ENCODE results near the gene NUP37.

- peak; percentile 60 to 93; a peak in 3 of 4 replicates for TF ChIP-seq EP300 (IDR thresholded peaks at IDR 0.05; ENCODE audit: low read depth in 2 of 2, low read length in 2 of 2)
- TF ChIP-seq EP300 (CRISPR knock-in tag; IDR thresholded peaks at IDR 0.05; ENCODE audit: borderline replicate concordance): peak; percentile 89
- TF ChIP-seq REST (IDR thresholded peaks at IDR 0.05; ENCODE audit: borderline replicate concordance in 1 of 2, low read depth in 1 of 2, low read length in 2 of 2): peak in 1 of 2 experiments; percentile 46; a peak in 1 of 4 replicates
- TF ChIP-seq POLR2AphosphoS5 (IDR thresholded peaks at IDR 0.05; ENCODE audit: low read depth, low read length): no peak
- TF ChIP-seq SP4 (CRISPR knock-in tag; IDR thresholded peaks at IDR 0.05): no peak
- no peak for TF ChIP-seq PRPF4 (IDR thresholded peaks at IDR 0.05; ENCODE audit: low read depth, low read length, poor library complexity, severe bottlenecking)
- no peak for TF ChIP-seq ZNF138 (CRISPR knock-in tag; IDR thresholded peaks at IDR 0.05; ENCODE audit: low read depth)
- TF ChIP-seq ZNF274 (CRISPR knock-in tag; IDR thresholded peaks at IDR 0.05): no peak
- TF ChIP-seq ADNP (CRISPR knock-in tag; IDR thresholded peaks at IDR 0.05): no peak
- TF ChIP-seq E2F1 (CRISPR knock-in tag; IDR thresholded peaks at IDR 0.05): no peak
- no peak for TF ChIP-seq TEF (CRISPR knock-in tag; IDR thresholded peaks at IDR 0.05)
- no peak for TF ChIP-seq DDIT3 (CRISPR knock-in tag; IDR thresholded peaks at IDR 0.05)
- no peak for TF ChIP-seq FOXJ3 (CRISPR knock-in tag; IDR thresholded peaks at IDR 0.05; ENCODE audit: borderline replicate concordance)
- no peak; the same call in 1 of the 2 replicates for TF ChIP-seq RXRA (CRISPR knock-in tag; IDR thresholded peaks at IDR 0.05)
- TF ChIP-seq CTCF (CRISPR knock-in tag; IDR thresholded peaks at IDR 0.05): no peak
These were observed 60.6 kb downstream of the NUP37 start for GRCh38 chr12:102059343-102059742.
